Stimulated activated naive CD8-positive, alpha-beta T cell treated with anti-CD3 and anti-CD28 coated beads, Interleukin-15, Interleukin-2, amounts not matched to agents 100 ng/mL and 50 ng/mL, for 24 hours (primary cell): ENCODE measurements around the gene AMTN.
"Not testable (repeated sequence)": the region's sequence is repeated elsewhere in the genome, so short reads cannot be mapped to it uniquely, and the experiment has no call there.

ENCODE experiments used
- H3K27ac Mint-ChIP-seq: one replicate; pipeline ENCODE4 v1.8.0; 2021; ENCODE audit warnings: mild to moderate bottlenecking, mixed read lengths
- H3K27me3 Mint-ChIP-seq: one replicate; pipeline ENCODE4 v1.8.0; 2021; ENCODE audit warnings: mixed read lengths
- H3K36me3 Mint-ChIP-seq: one replicate; pipeline ENCODE4 v1.8.0; 2021; ENCODE audit warnings: low read depth, mixed read lengths
- H3K4me1 Mint-ChIP-seq: one replicate; pipeline ENCODE4 v1.8.0; 2021; ENCODE audit warnings: low read depth, mixed read lengths
- H3K4me3 Mint-ChIP-seq: one replicate; pipeline ENCODE4 v1.8.0; 2021; ENCODE audit warnings: mild to moderate bottlenecking, mixed read lengths
- H3K9me3 Mint-ChIP-seq: one replicate; pipeline ENCODE4 v1.8.0; 2021; ENCODE audit warnings: mixed read lengths

Gene AMTN

DNA sequence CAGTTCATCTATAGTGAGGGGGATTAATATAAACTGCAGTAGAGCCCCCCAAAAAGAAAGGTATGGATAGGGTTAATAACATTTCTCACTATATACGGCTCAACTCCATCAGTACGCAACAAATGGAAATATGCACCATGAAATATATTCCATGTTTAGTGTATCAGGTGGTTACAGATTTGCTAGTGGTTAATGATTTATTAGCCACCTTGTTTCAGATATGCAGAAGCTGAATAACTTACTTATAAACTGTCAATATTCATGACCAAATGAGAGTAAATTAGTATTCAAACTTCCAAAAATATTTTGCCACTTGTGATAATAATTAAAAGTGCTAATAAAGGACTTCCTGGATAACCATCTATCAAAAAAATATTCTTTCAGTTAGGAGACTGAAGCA lies 14.8 kb downstream of the AMTN start:
- Mint-ChIP-seq H3K4me1 (no peaks in the 10 kb centered on the region), H3K9me3 (peaks cover 3% of the 10 kb centered on the region), H3K27me3 (peaks cover 13% of the 10 kb centered on the region)

DNA sequence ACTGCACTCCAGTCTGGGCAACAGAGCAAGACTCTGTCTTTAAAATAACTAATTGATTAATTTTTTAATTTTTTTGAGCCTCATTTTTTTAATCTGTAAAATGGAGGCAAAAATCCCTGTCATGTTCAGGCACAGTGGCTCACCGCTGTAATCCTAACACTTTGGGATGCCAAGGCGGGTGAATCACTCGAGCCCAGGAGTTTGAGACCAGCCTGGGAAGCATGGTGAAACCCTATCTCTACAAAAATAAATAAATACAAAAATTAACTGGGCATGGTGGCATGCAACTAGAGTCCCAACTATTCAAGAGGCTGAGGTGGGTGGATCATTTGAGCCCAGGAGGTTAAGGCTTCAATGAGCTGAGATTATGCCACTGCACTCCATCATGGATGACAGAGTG lies 15.4 kb downstream of the AMTN start:
- no peaks in the 10 kb centered on the region for H3K4me1 Mint-ChIP-seq
- no peak overlapping the region for H3K27ac Mint-ChIP-seq
- H3K27me3 Mint-ChIP-seq = peaks cover 8% of the 10 kb centered on the region
- H3K9me3 Mint-ChIP-seq = peaks cover 3% of the 10 kb centered on the region
- H3K4me3 Mint-ChIP-seq = no peak overlapping the region
- no peaks in the 10 kb centered on the region for H3K36me3 Mint-ChIP-seq

More for the DNA sequence above, 14.8 kb downstream of the AMTN start:
- Mint-ChIP-seq H3K4me3 (no peak overlapping the region), H3K36me3 (no peaks in the 10 kb centered on the region), H3K27ac (no peak overlapping the region)

DNA sequence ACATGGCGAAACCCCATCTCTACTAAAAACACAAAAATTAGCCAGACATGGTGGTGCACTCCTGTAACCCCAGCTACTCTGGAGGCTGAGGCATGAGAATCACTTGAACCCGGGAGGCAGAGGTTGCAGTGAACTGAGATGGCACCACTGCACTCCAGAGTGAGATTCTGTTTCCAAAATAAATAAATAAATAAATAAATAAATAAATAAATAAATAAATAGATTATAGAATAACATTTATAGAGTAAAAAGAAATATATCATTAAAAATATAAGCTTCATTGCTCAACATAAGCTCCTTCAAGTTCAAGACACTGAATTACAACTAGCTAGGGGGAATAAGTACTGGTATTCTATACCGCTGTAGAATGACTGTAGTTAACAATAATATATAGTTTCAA lies 16.5 kb downstream of the AMTN start:
- H3K4me3 Mint-ChIP-seq, H3K27ac Mint-ChIP-seq, H3K9me3 Mint-ChIP-seq, H3K36me3 Mint-ChIP-seq, H3K27me3 Mint-ChIP-seq, H3K4me1 Mint-ChIP-seq: not testable (repeated sequence)

DNA sequence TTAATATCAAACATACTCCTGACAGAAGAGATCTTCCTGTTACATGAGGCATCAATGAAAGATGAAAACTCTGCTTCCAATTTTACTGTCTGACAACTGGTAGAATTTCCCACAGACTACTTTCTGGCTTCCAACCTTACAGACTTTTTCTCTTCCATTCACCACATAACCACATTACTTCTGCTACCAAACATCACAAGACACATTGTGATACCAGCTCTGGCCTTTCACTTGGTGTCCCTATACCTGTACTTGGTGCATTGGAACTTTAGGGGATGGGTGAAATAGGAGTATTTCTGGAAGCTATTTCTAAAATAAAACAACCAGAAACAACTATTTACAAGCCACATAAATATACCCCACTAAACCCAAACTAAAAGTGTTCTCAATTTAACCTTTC lies 20.5 kb downstream of the AMTN start:
- Mint-ChIP-seq H3K36me3 (no peaks in the 10 kb centered on the region), H3K4me3 (no peak overlapping the region), H3K4me1 (no peaks in the 10 kb centered on the region), H3K9me3 (peaks cover 3% of the 10 kb centered on the region), H3K27me3 (peaks cover 4% of the 10 kb centered on the region), H3K27ac (no peak overlapping the region)

DNA sequence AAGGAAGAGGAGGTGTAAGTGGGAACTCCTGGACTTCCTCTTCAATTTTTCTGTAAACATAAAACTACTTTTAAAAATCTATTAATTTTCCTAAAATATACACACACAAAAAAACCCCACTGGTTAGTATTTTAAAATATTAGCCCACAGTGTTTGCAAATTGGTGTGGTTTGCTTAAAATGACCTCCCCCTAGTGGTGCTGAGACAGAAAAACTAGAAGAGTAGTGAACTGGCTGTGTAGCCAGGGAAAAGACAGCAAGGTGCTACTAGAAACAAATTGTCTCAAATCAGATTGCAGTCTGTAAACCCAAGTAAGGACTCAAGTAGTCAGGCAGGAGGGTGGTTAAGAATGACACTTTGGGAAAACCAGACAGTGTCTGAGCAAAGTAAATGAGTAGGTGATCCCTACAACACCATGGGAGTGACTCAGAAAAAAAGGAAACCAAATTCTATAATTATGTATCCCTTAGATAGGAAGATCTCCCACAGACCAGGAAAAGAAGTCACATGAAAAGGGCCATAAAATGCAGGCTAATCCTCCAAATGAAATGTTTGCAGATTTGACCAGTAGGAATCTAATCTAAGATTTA lies 26.0 kb downstream of the AMTN start:
- Mint-ChIP-seq H3K36me3 (no peaks in the 10 kb centered on the region), H3K9me3 (no peaks in the 10 kb centered on the region), H3K4me1 (no peaks in the 10 kb centered on the region), H3K27me3 (peaks cover 14% of the 10 kb centered on the region), H3K4me3 (no peak overlapping the region), H3K27ac (no peak overlapping the region)

DNA sequence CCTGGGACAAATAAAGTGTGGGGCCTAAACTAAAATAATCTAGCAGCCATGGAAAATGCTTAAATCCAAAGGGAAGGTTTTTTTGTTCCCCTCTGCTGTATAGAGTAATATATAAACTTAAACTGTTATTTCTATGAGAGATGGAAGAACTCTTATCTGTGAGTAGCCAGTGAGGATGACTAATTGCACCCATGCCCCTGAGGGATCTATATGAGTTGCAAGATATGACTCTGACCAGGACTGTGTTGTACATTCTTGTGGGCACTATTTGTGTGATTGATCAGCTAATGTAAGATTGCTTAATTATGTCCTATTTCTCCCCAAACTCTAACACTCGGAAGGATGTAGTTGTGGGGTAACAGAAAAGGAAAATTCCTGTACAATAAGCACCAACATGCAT lies 38.5 kb downstream of the AMTN start:
- no peak overlapping the region for H3K4me3 Mint-ChIP-seq
- no peaks in the 10 kb centered on the region for H3K9me3 Mint-ChIP-seq
- H3K27ac Mint-ChIP-seq = no peak overlapping the region
- peaks cover 10% of the 10 kb centered on the region for H3K4me1 Mint-ChIP-seq
- H3K27me3 Mint-ChIP-seq = no peaks in the 10 kb centered on the region
- H3K36me3 Mint-ChIP-seq = no peaks in the 10 kb centered on the region

DNA sequence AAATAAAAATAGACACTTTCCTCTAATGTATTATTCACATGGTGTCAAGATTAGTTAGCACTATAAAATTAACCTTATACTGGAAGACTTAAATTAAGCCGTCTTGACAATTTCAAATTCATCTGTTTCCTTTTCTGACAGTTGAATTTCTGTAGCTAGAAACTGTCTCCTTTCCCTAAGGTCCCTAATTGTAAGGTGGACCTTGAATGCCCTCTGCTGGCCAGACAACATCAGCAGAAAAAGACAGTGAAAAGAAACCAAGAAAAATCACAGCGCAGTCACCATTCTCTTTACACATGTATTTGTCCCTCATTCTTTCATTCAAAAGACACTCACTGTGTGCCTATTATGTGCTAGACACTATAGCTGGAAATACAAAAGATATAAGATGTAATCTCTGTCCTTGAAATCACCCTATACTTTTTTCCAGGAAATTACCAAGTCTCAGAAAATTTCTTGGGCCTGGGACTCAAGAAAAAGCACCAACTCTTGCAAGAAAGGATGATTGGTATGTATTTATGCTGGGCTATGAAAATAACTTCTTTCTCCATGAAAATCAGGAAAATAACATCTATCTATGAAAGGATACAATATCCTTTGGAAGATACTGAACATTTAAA lies 41.0 kb downstream of the AMTN start:
- Mint-ChIP-seq H3K36me3 (no peaks in the 10 kb centered on the region), H3K4me1 (peaks cover 10% of the 10 kb centered on the region), H3K27me3 (no peaks in the 10 kb centered on the region), H3K9me3 (no peaks in the 10 kb centered on the region), H3K4me3 (no peak overlapping the region), H3K27ac (no peak overlapping the region)

DNA sequence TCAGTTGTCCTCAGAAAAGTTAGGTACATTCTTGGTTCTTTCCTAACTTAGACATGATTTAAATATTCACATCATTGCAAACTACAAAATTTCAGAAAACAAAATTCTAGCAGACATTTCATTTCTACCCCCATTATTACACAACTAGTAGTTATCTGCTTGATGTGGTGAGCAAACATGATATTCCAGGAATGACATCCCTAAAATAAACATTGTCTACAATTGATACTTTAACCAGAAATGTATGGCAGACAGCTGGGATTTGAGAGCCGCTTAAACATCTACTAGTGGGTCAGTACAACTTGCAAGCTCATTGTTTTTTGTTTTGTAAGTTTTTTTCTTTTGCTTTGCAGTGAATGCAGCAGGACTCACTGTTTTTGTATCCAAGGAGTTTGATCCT lies 41.6 kb downstream of the AMTN start:
- Mint-ChIP-seq H3K36me3 (no peaks in the 10 kb centered on the region), H3K4me3 (no peak overlapping the region), H3K4me1 (peaks cover 10% of the 10 kb centered on the region), H3K27me3 (no peaks in the 10 kb centered on the region), H3K9me3 (no peaks in the 10 kb centered on the region), H3K27ac (no peak overlapping the region)

DNA sequence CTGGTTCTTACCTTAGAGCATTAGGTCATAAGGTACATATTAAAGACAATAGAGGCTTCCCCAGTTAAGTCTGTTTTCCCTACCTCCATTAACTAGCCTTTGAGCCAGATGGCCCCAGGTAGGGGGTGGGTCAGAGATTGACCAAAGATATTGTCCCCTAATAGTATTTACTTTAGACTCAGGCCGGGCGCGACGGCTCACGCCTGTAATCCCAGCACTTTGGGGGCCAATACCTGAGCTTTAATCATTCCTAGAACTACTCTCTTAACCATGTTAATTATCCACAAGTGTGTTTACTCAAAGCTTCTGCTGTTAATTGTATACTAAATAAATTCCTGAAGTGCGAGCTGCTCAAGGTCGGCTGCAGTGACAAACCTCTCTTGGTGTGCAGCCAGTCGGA lies 45.7 kb downstream of the AMTN start:
- Mint-ChIP-seq H3K9me3 (no peaks in the 10 kb centered on the region), H3K4me1 (peaks cover 4% of the 10 kb centered on the region), H3K36me3 (no peaks in the 10 kb centered on the region), H3K4me3 (no peak overlapping the region), H3K27ac (no peak overlapping the region), H3K27me3 (peaks cover 3% of the 10 kb centered on the region)

DNA sequence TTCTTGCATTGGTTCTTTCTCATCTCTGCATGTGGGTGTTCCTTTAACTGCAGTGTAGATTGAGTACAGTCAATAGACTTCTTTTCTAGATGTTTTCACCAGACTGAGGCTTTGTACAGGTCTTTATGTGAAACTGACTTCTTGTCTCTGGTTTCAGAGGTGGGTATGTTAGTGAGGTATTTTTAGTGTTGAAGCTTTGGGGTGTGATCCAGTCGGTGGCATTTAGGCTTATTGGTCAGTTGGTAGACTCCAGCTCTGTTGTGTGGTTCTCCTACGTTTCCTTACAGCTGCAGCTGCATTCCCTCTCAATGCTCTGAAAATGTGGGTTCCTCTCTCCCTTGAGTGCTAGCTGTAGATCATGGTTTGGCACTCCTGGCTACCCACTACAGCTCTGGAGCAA lies 52.4 kb downstream of the AMTN start:
- Mint-ChIP-seq H3K27ac (no peak overlapping the region), H3K9me3 (no peaks in the 10 kb centered on the region), H3K4me1 (no peaks in the 10 kb centered on the region), H3K36me3 (no peaks in the 10 kb centered on the region), H3K27me3 (peaks cover 3% of the 10 kb centered on the region), H3K4me3 (no peak overlapping the region)

DNA sequence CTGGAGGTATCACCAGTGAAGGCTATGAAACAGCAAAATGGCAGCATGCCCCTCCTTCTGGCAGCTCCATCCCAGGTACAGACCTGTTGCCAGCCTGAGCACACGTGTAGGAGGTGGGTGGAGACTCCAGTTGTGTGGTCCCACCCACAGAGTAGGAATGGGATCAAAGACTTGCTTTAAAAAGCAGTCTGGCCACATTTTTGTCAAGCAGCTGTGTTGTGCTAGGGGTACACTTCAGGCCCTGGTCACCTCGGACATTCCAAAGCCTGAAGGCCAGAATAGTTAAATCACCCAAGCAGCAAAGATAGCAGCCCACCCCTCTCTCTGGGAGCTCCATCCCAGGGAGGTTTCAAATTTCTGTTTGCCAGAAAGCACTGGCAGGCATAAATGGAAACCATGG lies 53.4 kb downstream of the AMTN start:
- no peaks in the 10 kb centered on the region for H3K9me3 Mint-ChIP-seq
- no peaks in the 10 kb centered on the region for H3K4me1 Mint-ChIP-seq
- no peaks in the 10 kb centered on the region for H3K36me3 Mint-ChIP-seq
- H3K27me3 Mint-ChIP-seq = peaks cover 3% of the 10 kb centered on the region
- no peak overlapping the region for H3K4me3 Mint-ChIP-seq
- H3K27ac Mint-ChIP-seq = no peak overlapping the region

DNA sequence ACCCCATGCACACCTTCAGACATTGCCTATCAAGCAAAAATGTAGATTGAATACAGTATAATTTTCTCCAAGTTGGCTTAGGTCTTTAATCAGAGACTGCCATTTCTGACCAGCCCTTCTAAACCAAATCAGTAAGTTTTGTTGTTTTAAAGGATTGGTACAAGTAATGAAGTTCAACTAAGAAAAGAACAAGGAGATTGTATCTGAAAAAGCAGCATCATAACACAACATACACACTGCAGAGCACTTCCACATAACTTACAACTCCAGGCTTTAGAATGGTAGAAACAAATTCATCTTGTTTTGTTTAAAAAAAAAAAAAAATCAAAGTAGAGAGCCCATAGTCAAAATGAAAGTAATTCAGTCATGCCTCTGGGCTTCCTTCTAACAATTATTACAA lies 57.6 kb downstream of the AMTN start:
- no peaks in the 10 kb centered on the region for H3K4me1 Mint-ChIP-seq
- no peak overlapping the region for H3K4me3 Mint-ChIP-seq
- no peaks in the 10 kb centered on the region for H3K9me3 Mint-ChIP-seq
- no peaks in the 10 kb centered on the region for H3K36me3 Mint-ChIP-seq
- H3K27ac Mint-ChIP-seq = no peak overlapping the region
- no peaks in the 10 kb centered on the region for H3K27me3 Mint-ChIP-seq

DNA sequence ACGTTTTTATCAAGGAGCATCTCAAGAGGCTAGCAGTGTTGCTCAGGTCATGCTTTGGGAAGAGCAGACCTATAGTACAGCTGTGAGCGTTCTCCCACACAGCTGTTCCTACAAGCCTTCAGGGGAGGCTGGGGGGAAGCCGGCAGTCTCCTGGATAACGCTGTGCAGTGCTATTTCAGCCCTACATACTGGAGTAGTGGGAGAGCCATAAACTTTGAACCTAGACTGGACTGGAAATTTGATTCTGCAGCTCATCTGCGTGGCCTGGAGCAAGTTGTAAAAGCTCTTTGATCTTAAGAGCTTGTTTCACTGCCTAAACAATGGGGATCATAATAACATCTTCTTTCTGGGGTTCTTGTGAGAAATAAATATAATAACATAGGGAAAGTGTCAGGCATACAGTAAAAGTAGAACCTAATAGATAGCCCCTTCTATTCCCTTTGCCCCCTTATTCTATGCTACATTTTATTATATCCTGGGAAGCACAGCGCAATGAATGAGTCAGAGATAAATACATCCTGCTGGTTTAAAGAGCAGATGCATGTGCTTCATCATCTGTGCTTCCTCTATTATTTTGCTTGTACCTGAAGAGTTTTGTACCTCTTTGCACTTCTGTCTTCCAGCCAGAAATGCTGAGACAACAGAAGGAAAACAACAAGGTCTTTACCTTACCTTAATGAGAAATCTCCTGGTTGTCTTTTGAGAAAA lies 59.0 kb downstream of the AMTN start:
- no peaks in the 10 kb centered on the region for H3K36me3 Mint-ChIP-seq
- no peak overlapping the region for H3K4me3 Mint-ChIP-seq
- no peaks in the 10 kb centered on the region for H3K27me3 Mint-ChIP-seq
- no peak overlapping the region for H3K27ac Mint-ChIP-seq
- no peaks in the 10 kb centered on the region for H3K9me3 Mint-ChIP-seq
- no peaks in the 10 kb centered on the region for H3K4me1 Mint-ChIP-seq

DNA sequence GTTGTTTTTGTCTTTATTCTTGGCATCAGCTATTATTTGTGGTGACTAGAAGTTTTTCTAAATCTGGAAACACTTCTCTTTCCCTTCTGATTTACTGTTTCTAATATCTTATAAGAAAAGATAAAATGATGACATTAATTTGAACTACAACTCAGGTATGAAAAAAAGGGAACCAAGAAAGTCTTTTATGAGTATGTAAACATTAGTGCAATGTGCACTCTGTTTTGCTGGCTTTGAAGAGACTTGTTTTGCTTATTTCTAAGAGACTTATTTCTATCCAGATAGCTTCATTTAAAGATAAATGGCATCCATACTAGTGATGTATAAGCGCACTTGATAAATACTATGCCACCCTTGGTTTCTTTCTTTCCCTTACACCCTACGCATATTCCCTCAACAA lies 63.6 kb downstream of the AMTN start:
- H3K4me1 Mint-ChIP-seq = no peaks in the 10 kb centered on the region
- H3K27me3 Mint-ChIP-seq = no peaks in the 10 kb centered on the region
- H3K4me3 Mint-ChIP-seq = no peak overlapping the region
- no peak overlapping the region for H3K27ac Mint-ChIP-seq
- no peaks in the 10 kb centered on the region for H3K9me3 Mint-ChIP-seq
- H3K36me3 Mint-ChIP-seq = no peaks in the 10 kb centered on the region
